Non-pigmented ciliary epithelial cell (primary cell): ENCODE measurements around the gene DPCD.
"Not testable (repeated sequence)": the region's sequence is repeated elsewhere in the genome, so short reads cannot be mapped to it uniquely, and the experiment has no call there.

ENCODE experiments used
- DNase-seq: peaks from one replicate; pipeline ENCODE4 v3.0.0-alpha.2; 2010; ENCODE audit warnings: low read depth

DPCD gene

DNA sequence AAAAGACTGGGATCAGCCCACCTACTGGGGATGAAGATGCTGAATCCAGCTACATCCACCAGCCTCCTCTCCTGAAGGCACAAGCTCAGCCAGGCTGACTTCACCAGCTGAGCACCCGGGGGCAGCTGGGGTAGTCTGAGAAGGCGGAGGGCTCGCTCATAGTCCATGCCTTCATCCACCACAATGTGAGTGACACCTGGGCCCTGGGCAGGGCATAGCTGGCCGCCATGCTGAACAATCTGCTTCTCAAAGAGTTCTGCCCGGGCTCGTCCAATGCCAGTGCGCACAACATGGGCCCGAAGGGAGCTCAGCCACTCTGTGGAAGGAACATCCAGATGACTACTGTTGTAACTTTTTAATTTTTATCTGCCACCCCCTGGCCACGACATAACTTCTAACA is 2.3 kb upstream of the DPCD start:
- no peak for DNase-seq

DNA sequence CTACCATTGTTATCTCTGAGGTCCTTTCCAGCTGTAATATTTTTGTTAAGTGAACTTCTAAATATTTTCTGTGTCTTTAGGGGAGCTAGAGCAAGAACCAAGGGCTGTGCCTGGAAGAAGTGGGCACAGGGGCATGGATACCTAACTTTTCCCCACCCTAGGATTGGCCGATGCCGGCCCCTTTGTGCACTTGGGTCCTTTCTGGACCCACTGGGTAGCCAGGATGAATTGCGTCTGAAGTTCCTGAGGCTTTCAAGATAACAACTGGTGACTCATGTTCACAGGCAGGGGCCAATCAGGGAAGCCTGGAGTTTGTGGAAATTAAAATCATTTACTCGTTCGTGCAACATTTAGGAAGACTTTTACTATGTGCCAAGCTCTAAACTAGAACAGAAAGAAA is 758 bp downstream of the DPCD start:
- DNase-seq: peak; percentile 20

DNA sequence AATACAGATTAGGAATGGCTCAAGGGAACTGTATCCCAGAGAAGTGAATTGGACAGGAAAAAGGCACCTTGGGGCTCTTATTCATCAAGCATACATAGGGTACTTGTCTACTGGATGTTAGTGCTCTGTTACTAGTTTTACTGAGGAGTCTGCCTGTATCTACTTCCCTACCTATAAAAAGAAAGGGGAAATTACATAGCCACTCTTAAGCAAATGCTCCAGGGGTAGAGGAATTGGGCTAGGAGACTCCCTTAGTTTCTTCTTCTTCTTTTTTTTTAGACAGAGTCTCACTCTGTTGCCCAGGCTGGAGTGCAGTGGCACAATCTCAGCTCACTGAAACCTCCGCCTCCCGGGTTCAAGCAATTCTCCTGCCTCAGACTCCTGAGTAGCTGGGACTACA is 5.2 kb downstream of the DPCD start:
- not testable (repeated sequence) for DNase-seq

DNA sequence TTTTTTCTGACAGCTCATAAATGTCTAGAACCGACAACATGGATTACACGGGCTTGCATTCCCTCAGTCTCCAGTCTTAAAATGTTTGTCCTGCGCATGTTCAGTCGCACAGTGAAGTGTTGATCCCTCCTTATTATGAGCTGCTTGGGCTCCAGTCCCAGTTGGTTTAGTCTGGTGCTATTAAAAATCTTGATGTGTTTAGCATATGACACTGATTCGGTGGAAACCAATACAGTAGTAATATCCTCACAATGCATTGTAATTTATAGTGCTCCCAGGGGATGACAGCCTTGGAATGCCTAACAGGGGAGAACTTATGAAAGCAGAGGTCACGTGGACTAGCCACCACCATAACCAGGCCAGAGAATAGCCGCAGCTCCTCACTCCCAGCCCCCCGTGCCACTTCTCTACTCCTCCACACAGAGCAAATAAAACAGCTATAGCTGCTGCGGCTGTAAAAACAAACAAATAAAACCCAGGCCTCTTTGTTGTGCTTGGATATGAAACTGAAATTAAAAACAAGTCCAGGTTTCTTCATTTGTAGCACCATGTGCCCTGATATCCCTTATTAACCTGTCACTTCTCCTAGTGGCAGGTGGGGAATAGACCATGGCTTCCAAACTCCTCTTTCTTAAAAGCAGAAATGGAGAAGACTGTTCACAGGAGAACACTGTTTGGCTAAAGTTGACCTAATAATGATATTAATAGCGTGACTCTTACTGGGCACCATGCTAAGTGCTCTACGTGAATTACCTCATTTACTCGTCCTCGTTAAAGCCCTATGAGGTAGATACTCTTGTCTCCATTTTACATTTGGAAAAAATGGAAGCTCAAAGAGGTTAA is 7.7 kb downstream of the DPCD start:
- no peak for DNase-seq

DNA sequence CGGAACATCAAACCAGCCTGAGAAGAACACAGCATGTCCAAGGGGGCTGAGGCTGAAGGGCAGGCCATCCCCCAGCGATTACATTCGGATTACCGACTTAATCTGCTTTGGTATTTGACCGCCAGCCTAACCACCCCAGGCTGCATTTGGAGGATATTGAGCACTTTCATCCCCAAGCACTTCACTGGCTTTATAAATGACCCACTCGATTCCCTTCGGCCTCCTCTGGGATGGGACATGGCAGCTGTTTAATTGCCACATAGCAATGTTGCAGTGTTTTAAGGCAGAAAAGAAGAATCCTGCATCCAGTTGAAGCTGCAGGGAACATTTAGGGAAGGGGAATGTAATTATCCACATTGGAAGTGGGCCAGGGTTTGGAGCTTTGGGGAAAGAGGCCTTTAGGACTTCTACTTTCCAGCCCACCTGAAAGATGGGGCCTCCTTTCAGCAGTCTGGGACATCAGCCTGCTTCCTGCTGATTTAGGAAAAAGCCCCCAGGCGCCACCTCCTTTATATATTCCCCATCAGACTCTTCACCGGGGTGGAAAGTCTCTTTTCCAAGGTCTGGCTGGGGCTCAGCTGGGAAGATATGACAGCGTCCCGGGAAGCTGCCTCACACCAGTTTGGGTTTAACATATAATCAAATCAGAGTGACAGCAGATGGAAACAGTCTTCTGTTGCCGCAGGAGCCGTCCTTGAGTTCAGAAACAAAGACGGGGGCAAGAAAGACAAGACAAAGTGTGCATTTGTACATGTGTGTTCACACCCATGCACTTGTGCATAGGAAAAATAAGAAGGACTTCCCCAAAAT is 9.2 kb downstream of the DPCD start:
- DNase-seq: no peak

DNA sequence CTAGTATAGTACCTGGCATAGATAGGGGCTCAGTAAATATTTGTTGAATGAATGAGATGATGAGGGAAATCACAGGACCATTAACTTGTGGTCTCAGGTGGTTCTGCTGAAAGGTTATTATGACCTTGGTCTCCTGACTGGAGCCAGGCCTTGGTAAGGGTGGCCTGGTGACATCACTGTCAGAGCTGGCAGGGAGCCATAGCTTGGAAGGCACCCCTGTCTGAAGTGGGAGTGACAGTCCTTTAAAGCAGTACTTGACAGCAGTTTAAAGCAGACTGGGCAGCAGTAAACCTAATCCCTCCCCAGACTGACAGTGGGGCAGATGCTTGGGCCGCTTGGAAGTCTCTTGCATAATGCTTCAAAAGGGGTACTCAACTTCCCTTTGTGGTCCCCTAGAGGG is 13.4 kb downstream of the DPCD start:
- DNase-seq: no peak

DNA sequence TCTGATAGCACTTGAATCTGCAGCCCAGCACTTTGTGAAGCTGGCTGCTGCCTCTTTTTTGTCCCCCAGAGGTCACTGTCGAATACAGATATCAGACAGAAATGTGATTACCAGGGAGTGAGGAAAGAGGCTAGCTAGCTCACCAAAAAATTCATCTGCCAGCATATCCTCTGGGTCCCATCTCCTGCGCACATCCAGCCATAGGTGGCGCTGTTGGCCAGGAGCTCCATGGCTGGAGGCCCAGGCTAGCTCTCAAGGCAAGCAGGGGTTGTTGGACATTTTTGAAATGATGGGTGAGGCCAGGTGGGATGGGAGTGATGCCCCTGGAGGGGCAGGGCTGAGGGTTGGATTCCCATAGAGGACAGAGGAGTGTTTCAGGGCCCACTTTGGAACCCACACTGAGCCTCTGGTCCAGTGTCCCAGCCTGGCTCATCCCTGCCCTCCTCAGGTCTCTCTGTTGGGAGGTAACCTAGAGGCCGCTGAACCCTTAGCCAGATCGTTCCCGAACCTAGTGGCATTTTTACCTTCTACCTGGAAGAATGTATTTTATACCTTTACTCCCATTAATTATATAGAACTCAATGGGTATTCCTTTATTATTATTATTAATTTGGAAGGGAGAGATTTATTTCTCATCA is 14.8 kb downstream of the DPCD start:
- peak; percentile 23 for DNase-seq

DNA sequence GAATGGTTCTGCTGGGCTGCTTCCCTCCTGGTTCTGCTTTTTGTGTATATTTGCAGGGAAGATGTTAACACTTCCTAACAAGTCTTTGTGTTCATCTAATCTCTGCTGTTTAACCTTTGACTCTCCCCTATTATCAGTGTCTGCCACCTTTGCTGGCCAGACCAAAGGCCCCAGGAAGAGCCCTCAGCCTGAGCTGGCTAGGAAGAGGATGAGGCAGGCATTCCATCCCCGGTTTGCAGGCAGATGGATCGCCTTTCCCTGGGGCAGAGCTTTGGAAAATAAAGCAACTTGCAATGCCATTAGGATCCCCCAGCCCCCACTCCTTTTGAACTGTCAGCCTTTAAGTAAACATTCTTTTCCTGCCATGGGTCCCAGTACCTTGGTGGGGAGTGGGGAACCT is 19.0 kb downstream of the DPCD start:
- DNase-seq: no peak

DNA sequence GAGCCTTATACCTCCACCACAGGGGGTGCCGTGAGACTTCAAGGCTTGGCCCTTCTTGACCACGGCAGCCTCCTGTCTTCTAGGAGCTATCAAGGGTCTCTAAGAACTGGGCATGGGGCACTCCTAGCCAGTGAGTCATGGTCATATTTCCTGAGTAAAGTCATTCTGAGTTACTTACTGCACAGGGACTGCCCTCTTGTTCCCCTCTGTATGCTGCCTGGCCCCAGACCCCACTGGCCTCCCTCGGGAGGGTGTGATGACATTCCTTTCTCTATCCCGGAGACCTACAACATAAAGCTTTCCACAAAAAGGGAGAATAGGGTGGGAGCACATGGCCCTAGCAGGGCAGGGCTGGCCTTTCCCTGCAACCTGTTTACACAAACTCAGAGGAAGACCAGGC is 21.4 kb downstream of the DPCD start:
- no peak for DNase-seq

DNA sequence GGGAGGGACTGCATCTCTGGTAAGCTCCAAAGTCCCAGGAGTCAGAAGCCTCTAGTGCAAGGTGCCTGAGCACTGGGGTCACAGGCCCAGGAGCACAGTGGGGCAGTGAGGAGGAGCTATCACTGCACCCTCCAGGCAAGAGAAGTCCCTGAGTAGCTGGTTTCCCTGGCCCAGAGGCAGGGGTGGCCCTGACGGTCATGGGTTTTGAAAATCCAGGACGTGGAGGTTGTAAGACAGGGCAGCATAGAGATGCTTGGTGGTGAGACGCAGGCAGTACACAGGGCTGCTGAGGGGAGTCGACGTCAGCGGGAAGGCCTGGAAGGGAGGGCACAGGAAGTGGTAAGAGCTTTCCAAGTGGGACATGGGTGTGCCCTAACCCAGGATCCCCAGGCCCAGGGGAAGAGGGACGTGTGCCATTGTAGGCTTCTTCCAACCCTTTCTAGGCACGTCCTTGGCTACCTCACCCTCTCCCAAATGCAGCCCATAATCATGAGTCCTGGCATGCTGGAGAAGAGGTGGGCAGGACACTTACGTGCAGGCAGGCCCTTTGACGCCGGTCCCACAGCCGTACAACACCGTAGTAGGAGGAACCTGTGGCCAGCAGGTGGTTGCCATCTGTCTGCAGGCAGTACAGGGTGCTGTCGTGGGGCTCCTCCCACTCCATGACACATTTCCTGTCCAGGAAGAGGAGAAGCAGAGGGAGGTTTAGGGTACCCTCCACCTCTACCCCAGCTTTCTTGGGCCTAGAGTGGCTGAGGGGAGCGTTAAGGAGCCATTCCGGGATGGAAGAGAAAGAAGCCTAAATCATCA is 23.2 kb downstream of the DPCD start:
- DNase-seq: no peak

DNA sequence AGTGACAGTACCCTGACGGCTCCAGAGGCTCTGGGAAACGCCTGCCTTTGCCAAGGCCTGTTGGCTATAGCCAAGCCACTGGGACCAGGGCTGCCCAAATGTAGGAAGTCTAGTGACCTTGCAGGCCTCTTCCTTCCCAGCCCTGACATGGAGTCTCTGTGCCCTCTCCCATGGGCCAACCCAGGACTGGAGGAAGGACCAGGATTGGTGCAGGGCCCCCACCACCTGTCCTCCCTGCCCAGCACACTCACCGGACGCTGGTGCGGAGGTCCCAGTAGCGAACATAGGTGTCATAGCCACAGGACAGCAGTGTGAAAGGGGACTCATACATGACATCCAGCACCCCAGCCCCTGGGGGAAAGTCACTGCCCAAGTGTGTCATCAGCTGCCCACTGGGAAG is 24.0 kb downstream of the DPCD start:
- DNase-seq: no peak

DNA sequence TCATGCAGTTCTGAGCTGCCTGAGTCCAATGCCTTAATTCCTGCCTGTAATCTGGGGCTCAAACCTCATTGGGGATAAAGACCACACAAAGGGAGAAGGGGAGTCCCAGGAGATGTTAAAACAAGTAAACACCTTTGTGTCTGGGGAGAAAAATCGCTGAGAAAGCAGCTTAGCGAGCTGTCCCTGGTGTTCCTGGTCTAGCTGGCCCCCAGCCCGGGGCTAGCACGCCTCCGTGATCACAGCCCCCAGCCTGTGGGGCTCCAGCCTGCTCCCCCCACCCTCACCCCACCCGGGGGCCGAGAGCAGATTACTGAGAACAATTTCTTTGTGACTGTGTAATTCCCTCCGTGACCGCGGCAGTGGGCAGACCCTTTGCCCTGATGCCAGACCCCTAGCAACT is 24.8 kb downstream of the DPCD start:
- no peak for DNase-seq

DNA sequence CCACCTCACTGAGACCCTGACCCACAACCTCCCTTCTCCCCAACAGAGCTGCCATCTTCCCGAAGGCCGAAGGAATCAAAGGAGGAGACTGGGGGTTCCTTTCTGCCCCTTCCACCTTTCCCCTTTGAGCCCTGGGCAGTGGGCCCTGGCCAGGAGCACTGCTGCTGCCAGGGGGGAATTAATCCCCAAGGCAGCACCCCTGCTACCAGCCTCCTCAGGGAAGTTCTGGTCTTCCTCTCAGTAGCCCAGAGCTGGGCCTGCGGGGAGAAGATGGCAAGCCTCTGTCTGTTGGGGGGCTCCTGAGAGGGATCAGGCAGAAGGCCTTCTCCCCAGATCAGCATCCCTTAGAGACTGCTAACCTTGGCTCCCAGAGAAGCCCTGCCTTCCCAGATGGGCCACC is 25.5 kb downstream of the DPCD start:
- no peak for DNase-seq

DNA sequence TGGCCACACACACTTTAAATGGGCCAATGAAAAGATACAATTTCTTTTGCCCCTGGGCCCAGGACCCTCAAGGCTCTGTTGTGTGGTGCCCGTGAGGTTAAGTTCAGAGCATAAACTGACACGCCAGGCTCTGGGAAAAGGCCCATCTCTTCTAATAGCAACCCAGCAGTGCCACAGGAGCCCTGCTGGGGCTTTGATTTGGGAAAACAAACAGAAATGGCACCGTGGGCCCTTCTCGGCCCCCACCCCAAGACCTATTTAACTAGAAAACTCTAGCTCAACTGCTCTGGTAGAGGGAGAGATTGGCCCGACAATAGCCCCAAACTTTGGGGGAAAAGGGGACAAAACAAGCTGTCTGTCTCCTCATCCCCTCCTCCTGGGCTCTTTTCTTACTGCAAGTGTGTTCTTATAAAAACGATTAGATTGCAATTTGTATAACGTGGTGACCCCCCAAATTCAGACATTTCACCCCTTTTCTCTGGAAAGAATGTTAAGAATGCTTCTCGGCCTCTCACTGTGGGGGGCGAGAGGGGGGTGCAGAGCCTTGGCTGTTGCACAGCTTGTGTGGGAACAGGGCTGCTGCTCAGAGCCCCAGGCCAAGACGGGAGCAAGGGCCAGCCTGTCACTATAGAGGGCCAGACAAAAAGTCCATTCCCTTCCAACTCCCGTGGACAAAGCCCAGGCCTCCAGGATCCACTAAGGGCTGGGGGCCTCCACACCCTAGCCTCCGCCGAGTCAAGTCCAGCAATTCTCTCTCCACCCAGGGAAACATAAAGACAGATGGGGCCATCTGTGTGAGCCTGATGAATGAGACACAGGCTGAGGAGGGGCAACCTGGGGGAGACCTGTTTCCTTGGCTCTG is 26.8 kb downstream of the DPCD start:
- DNase-seq: no peak

DNA sequence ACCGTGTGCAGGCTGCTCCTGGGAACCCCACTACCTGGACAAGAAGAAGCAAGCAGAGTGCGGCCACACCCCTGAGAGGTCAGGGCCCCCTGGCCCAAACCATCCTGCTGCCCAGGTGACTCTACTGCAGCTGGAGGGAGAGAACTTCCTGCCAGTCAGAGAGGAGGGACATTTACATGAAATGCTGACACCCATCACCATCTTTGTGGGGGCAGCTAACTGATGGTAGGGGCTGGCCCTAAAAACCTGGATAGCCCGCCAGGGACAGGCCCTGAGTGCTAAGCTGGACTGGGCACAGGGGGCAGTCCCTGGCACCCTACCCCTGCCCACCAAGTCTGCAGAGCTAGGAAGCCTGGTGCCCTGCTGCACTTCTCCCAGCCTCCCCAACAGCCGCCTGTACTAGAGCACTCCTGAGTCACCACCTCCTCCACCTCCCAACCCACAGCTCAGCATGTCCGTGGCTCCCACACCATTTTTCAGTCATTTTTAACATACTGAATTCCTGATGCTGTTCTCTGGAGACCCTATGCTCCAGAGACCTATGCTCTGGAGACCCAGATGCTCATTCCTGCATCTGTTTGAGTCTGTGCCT is 27.5 kb downstream of the DPCD start:
- no peak for DNase-seq

DNA sequence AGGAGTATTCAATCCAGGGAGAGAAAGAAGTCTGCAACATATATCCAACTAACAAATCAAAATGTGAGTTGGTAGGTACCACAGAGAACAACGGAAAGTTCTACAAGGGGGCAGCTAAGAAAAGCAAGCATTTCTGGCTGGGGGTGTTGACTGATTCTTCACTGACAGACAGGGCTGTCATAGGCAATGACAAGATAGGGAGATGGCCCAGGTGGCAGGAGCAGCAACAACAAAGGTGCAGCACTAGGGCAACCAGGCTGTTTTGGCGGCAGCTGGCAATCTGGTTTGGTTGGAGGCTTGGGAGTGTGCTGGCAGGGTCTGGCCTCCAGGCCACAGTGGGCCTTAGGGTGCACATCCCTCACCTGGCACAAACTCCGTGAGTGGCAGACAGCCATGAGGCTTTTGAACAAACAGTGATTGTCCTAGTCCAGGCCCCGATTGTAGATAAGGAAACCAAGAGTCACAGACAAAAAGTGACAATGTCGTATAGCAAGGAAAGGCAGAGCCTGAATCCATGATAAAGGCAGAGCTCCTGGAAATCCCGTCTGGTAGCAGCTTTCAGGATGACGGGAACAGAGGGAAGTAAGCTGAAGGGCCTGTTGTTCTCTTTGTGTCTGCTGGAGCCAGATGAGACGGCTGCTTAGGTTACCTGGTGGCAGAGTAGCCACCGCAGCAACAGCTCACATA is 28.4 kb downstream of the DPCD start:
- DNase-seq: no peak

DNA sequence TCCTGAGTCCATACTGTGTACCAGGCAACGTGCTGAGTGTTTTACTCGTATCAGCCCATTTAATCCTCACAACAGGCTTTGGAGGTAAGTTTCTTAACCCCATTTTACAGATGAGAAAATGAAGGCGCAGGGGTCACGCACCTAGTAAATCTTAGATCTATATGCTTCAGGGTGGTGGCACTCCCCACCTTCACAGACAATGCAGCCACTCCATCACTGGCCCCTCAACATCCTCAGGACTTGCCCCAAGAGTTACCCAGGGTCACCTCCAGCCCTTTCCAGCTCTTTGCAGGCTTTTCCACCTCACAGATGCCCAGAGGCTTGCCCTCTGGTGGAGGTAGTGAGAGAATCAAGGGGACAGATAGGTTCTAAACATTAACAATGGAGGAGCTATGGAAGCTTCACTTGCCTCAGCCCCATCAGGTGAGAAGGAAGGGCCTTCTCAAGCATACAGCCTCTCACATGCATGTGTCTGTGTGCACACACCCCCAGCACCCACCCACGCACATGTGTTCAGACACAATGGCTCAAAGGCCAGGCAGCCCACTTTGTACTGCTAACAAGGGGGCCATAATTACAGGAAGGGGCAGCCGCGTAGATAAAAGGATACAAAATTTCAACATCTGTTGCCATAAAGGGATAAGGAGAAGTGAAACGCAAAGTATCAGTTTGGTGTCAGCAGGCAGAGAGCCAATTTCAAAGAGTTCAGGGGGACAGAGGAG is 29.1 kb downstream of the DPCD start:
- no peak for DNase-seq

DNA sequence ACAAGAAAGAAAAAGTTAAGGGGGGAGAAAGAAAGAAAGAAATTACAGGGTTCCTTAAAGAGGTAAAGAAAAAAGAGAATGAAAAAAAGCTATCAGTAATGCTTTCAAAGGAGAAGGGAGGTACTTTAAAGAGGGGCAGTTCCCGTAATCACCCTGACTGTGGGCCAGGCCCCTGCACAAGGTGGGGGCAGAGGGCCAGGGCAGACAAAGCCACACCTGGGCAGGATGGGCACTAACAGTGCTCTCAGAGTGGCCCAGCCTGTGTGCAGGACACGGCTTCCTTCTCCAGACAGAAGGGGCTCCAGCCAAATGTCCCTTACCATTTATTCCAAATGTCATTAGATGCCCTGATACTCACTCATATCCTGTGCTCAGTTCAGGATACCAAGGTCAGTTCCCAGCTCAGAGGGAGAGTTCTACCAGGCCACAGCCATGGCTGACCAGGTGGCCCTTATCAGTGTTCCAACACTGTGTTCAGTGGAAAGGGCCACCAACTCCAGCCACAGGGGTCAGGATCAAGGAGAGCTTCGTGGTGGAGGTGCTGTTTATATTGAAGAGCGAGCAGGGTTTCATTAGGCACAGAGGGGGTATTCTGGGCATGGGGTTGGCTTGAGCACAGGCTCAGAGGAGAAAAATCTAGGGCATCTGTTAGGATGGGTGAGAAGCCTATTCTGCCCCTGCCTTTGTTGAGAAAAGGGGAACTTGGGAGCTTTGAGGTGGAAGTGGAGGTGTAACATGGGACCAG is 29.9 kb downstream of the DPCD start:
- DNase-seq: no peak

DNA sequence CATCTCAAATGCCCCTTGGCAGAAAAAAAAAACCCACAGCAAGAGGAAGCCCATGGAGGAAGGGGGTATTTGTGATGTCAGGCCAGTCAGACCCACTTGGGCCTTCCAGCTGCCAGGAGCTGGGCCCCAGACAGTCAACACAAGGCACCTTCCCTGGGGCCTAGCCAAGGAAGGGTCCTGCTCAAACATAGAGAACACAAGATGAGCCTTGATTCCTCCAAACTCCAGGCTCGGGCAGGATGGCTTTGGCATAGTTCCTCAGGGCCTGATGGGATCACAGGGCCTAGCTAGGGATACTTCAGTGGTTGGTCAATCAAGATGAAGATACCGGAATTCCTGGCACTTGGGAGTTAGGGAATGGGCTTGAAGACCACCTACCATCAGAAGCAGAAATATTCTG is 30.8 kb downstream of the DPCD start:
- DNase-seq: no peak
